Measurements from ENCODE around the gene SORD.

The SORD gene

DNA sequence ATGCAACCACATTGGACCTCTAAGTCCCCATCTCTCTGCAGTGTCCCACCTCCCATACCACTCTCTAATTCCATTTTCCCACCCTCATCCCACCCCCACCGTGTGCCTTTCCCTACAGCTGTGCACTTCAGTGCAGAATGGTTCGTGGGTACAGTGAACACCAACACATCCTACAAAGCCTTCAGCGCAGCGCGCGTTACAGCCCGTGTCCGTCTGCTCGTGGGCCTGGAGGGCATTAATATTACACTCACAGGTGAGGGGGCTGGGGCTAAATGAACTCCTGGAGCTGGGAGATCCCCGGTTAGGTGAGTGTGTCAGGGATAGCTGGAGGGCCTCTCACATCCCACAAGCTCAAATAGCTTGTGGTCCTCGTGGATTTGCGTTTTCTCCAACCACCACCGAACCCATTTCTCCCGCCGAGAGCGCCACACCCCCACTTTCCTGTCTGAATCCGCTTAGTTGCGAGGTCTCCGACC lies 93.0 kb downstream of the SORD start:
- Histone ChIP-seq H3K9me2 (replicated peaks; ENCODE audit: insufficient read depth, low read length) (no peaks in the 10 kb centered on the region), H3K27me3 (ENCODE audit: low read length) (no peaks in the 10 kb centered on the region), H3K79me2 (ENCODE audit: insufficient read depth, low read length) (no peaks in the 10 kb centered on the region), H3K36me3 (ENCODE audit: low read length) (no peaks in the 10 kb centered on the region), H3K9ac (ENCODE audit: low read length) (no peak overlapping the region), H3K9me3 (ENCODE audit: insufficient read depth, low read length) (no peaks in the 10 kb centered on the region), H3F3A (ENCODE audit: insufficient read depth) (no peaks in the 10 kb centered on the region), H3K27ac (ENCODE audit: low read depth, low read length) (no peak overlapping the region), H4K20me1 (ENCODE audit: low read depth, low read length) (no peaks in the 10 kb centered on the region), H2AFZ (ENCODE audit: low read depth, low read length, severe bottlenecking) (no peak overlapping the region), H3K4me3 (ENCODE audit: insufficient read depth, low read length, poor library complexity, severe bottlenecking) (no peak overlapping the region), H3K4me2 (ENCODE audit: low read depth, low read length, poor library complexity, severe bottlenecking) (no peak overlapping the region)
- TF ChIP-seq EZH2phosphoT487 (conservative IDR thresholded peaks at IDR 0.05; ENCODE audit: low read length), result no peak
- TF ChIP-seq, protein P1, sequence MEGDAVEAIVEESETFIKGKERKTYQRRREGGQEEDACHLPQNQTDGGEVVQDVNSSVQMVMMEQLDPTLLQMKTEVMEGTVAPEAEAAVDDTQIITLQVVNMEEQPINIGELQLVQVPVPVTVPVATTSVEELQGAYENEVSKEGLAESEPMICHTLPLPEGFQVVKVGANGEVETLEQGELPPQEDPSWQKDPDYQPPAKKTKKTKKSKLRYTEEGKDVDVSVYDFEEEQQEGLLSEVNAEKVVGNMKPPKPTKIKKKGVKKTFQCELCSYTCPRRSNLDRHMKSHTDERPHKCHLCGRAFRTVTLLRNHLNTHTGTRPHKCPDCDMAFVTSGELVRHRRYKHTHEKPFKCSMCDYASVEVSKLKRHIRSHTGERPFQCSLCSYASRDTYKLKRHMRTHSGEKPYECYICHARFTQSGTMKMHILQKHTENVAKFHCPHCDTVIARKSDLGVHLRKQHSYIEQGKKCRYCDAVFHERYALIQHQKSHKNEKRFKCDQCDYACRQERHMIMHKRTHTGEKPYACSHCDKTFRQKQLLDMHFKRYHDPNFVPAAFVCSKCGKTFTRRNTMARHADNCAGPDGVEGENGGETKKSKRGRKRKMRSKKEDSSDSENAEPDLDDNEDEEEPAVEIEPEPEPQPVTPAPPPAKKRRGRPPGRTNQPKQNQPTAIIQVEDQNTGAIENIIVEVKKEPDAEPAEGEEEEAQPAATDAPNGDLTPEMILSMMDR (IDR thresholded peaks at IDR 0.05; ENCODE audit: insufficient read depth, low read length, poor library complexity, severe bottlenecking), result no peak

- no peaks in the 10 kb centered on the region for H3K27me3 ChIP-seq (ENCODE audit: low read length)
Measured at GRCh38 chr15:45116482-45117307, 93.7 kb downstream of the SORD start.

GRCh38 chr15:45117308-45118130 lies 94.5 kb downstream of the SORD start:
- Histone ChIP-seq H3K4me3 (ENCODE audit: insufficient read depth, low read length, poor library complexity, severe bottlenecking) (no peak overlapping the region), H3K9me3 (ENCODE audit: insufficient read depth, low read length) (no peaks in the 10 kb centered on the region), H3K4me2 (ENCODE audit: low read depth, low read length, poor library complexity, severe bottlenecking) (no peak overlapping the region), H3K9ac (ENCODE audit: low read length) (no peak overlapping the region), H3K79me2 (ENCODE audit: insufficient read depth, low read length) (no peaks in the 10 kb centered on the region), H3F3A (ENCODE audit: insufficient read depth) (no peaks in the 10 kb centered on the region), H2AFZ (ENCODE audit: low read depth, low read length, severe bottlenecking) (no peak overlapping the region), H3K9me2 (replicated peaks; ENCODE audit: insufficient read depth, low read length) (no peaks in the 10 kb centered on the region), H4K20me1 (ENCODE audit: low read depth, low read length) (no peaks in the 10 kb centered on the region), H3K27ac (ENCODE audit: low read depth, low read length) (no peak overlapping the region), H3K36me3 (ENCODE audit: low read length) (no peaks in the 10 kb centered on the region), H3K27me3 (ENCODE audit: low read length) (no peaks in the 10 kb centered on the region)
- TF ChIP-seq EZH2phosphoT487 (conservative IDR thresholded peaks at IDR 0.05; ENCODE audit: low read length), result no peak
- TF ChIP-seq, protein P1 (IDR thresholded peaks at IDR 0.05; ENCODE audit: insufficient read depth, low read length, poor library complexity, severe bottlenecking), result no peak

More at GRCh38 chr15:45116482-45117307, 93.7 kb downstream of the SORD start:
- Histone ChIP-seq H3K79me2 (ENCODE audit: insufficient read depth, low read length) (no peaks in the 10 kb centered on the region), H3F3A (ENCODE audit: insufficient read depth) (no peaks in the 10 kb centered on the region), H3K4me2 (ENCODE audit: low read depth, low read length, poor library complexity, severe bottlenecking) (no peak overlapping the region), H4K20me1 (ENCODE audit: low read depth, low read length) (no peaks in the 10 kb centered on the region), H3K9ac (ENCODE audit: low read length) (no peak overlapping the region), H3K36me3 (ENCODE audit: low read length) (no peaks in the 10 kb centered on the region), H3K27ac (ENCODE audit: low read depth, low read length) (no peak overlapping the region), H3K9me2 (replicated peaks; ENCODE audit: insufficient read depth, low read length) (no peaks in the 10 kb centered on the region), H3K9me3 (ENCODE audit: insufficient read depth, low read length) (no peaks in the 10 kb centered on the region), H2AFZ (ENCODE audit: low read depth, low read length, severe bottlenecking) (no peak overlapping the region), H3K4me3 (ENCODE audit: insufficient read depth, low read length, poor library complexity, severe bottlenecking) (no peak overlapping the region)
- TF ChIP-seq, protein P1 (IDR thresholded peaks at IDR 0.05; ENCODE audit: insufficient read depth, low read length, poor library complexity, severe bottlenecking), result no peak
- no peak for TF ChIP-seq EZH2phosphoT487 (conservative IDR thresholded peaks at IDR 0.05; ENCODE audit: low read length)
